ENCODE results near the gene NRIP1.

The NRIP1 gene

DNA sequence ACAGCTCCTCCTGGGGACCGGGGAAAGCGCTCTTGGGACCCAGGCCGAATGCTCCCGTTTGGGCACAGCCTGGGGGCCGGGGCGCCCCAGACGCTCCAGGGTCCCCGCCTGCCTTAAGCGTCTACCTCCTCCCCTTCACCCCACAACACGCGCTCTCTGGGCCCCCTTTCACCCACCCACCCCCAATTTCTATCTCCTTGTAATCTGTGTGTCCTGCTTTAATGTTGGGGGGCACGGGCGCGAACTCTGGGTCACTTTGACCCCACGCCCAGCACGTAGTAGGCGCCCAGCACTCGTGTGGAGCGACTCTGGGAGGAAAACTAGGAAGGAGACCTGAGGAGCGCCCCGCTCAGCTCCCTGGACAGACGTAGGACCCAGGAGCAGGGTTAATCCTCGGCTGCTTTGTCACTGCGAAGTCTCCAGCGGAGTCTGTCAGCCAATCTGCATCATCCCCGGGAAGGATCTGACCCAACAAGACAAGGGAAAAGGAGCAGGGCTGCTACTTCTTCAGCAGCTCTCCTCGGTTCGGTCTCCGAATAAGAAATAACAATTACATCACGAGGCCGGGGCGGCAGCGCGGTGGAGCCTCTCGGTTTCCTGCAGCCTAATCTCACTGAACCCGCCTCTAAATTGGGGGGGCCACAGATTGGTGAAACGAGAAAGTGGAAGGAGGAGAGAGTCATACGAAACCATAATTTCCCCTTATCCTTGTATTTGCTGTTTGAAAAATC lies 757 bp upstream of the NRIP1 start:
- DNase-seq = peak; percentile 73

DNA sequence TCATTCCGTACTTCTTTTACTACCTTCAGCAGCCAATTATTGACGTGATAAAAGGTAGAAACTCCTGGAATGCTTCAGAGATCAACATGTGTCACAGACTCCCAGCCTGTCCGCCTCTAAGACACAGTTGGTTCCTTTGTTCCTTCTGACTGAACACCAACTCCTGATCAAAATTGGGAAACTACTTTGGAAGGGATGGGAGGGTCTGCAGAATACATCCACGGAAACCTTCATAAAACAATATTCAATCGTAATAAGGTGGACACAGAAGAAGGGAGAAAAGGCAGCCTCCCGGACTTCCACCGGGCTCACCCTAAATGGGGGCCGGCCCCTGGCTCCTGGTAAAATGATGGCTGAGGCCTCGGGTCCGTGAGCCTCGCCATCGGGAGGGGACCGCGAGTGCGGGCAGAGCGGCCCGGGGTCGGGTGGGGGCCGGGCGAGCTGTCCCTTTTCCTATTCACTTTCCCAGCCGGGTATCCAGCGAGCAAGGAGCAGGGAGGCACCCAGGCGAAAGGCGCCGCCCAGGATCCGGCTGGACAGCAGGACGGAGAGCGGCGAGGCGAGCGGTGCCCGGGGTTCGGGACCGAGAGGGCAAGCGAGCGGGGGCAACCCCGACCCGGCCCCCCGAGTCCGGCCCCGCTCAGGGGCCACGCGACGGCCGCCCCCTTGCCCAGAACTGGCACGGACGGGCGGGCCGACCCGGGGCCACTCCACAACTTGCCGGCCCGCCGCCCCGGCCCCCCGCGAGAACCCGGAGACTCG lies 805 bp downstream of the NRIP1 start:
- no peak for DNase-seq

DNA sequence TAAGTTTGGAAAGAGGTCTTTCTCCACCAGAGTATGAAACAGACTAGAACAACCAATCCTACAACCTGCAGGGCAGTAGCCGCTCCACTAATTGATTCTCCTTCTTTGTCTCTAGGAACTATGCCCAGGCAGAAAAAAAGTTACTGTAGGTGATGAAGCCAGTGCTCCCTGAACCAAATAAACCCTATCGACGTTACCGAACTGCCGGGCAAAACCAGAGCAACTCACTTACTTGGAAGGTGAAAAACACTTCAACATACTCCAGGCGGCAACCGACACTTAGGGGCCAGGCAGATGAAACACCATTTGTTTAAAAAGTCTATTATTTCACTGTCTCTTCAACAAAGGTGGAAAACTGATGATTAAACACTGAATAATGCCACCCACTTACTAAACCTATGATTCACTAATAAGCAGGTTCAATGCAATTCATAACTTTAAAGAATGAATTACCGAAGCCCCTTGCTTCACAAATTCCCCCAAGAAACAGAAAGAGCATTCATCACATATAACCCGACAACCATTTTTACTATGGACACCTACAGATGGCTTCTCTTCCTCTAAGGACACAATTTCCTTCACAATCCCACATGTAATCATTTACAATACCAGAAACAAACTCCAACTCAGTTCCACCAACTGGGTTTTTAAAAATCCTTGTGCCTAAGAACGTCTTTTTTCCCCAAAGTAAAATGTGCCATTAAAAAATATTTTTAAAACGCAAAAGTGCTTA lies 1.6 kb downstream of the NRIP1 start:
- no peak for DNase-seq

DNA sequence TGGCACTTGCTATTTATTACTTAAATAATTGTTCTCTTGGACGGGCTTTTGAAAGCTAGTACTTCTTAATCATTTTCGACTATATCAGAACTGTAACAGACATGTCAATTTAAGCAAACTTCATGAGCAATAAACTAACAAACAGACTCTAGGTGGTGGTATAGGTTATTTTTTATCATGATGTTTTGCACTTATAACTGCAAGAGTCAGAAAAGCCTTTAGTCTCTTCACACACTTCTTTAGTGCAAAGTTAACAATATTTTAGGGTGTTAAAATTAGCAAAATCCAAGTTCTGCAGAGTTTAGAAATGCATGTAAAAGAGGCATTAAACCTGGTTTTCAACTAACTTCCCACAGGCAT lies 2.2 kb downstream of the NRIP1 start:
- DNase-seq = no peak

DNA sequence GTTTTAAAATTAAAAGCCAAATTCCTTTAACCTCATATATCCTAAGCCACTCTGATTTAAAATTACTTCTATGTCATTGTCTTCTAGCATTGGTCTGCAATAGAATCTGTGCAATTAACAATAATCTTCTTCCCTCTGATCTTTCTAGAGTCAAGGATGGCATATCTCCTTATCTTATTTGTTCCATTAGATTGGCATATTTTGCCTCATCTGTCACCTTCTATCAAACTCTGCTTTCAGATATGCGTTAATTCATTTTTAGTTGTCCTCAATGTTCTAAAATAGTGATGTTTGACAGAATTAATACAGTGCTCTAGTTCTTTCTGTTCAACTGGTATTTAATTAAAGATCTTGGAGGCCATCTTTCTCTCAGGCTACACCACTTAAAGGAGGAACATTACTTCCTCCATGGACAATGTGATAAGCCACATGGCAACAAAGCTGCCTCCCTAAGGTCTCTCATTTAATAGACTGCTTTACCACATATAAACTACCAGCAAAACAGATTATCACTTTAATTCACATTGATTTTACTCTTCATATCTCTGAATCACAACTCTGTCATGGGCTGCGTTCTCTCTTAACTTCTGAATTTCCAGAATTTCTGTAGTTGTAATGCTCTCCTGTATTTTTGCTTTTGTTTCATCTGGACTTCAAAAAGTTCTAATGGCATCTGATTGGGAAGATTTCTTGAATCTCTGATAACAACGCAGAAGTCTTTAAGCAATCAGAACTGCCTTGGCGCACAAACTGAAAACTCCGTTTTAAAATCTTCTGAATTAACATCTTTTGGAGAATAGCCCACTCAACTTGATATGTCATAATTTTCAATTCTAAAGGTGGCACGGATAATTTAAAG lies 2.8 kb downstream of the NRIP1 start:
- no peak for DNase-seq

DNA sequence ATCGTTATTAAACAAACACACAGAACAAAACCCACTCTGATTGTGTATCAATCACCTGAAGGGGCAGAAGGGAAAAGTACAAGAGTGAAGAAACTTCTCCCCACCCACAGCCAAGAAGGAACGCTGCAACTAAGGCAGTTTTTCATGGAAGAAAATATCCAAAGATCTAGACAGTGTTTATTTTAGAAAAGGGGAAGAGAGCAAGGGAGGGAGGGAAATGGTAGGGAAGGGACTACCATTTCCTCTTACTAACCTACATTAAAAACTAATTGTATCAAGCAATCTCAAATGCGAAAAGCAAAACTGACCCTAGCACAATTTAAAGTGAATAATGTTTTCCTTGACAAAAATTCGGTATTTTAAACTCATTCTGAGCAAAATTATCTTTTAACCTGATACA lies 3.5 kb downstream of the NRIP1 start:
- no peak for DNase-seq

DNA sequence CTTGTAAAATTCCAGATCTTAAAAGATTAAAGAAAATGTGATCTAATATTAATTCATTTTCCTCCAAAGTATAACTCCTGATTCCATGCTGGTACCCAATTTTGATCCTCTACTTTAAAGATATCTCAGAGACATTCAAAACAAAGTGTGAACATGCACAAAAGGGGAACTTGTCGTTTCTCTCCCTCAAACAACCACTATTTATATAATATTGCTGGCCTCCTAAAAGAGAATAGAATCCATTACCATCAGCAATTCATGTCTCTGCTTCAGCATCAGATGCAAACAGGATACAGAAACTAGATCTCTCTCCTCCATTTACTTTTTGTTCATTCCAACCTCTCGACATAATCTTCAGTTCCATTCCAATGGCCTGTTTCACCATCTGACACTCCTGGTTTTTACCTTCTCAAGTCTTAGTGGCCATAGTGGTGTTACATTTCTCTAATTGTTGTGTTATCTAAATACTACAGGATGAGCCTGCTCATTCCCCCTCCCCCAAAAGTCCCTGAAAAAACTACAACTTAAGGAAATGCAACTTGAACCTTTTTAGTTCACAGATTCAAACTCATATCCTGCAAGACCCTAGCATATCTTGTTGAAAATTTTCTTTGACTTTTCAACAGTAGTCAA lies 4.1 kb downstream of the NRIP1 start:
- DNase-seq = no peak

DNA sequence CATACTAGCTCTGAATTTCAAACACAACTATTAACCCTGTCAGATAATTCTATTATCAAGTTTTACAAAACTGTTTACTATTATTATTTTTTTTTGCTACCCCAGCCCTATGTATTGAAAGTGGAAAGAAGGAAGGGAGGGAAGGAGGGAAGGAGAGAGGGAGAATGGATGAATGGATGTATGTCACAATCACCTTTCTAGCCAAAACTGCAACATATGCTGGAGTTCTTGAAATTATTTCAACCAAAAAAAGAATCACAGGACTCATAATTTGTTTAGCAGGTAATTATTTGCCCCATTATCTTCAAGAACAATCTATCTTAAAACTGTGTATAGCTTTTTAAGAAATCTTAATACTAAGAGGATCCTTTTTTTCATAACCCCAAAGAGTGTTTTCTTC lies 5.4 kb downstream of the NRIP1 start:
- no peak for DNase-seq

DNA sequence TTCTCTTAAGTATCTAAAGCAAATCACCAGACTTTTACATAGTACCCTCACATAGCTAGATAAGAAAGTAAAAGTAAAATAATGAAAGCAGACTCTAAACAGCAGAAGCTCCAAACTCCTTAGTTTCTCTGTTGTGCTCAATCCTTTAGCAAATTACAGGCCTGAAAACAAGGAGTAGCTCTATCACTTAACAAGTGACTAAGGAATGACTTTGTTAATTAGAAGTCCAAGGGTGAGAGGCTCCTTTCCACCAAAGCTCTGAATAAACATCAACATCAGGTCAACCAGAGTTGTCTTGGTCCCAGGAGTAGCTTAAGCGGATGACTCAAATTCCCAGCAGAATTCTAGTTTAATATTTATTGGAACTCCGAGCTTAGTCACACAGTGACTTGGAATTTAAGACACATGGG lies 5.9 kb downstream of the NRIP1 start:
- no peak for DNase-seq

DNA sequence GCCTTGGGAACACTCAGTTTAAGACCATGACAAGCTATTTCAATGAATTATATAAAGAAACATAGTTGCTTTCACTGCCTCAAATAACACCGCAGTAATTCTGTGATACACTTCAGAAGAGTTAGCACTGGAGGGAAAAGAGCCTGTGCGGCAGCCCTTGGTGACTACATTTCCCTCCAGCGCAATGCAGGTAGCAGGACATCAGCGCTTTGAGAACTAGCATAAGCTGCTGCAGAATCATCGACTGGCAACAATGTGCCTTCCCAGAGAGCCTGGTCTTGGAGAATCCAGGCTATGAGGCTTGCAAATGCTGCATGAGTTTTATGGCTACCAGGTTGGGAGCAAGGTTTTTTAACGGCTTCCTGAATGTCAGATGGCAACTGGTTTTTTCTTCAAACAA lies 7.5 kb downstream of the NRIP1 start:
- DNase-seq = no peak

DNA sequence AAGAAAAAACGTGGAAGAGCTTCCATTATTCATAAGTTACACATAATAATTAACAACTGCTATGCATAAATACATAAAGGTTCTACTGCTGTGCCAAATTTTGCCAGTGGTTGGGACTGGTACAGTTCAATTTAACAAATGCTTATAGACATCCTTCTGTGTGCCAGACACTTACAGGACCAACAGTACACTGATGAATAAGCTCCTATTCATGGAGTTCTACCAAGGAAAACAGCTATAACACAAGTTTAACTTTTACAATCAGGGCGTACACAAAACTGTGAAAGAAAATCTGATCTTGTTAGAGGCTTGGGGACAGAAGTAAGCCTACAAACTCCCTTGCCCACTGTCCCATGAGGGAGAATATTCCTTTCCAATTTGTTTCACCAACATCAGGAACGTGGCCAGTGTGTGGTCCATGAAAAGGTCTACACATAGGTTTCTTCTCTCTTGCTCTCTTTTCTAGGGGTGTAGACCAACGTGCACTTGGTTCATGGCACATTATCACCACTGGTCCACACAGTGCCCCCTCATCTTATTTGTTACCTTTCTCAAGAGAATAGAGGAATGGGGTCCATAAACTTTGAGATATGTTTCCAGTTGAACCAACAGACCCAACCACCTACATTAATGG lies 10.1 kb downstream of the NRIP1 start:
- no peak for DNase-seq

DNA sequence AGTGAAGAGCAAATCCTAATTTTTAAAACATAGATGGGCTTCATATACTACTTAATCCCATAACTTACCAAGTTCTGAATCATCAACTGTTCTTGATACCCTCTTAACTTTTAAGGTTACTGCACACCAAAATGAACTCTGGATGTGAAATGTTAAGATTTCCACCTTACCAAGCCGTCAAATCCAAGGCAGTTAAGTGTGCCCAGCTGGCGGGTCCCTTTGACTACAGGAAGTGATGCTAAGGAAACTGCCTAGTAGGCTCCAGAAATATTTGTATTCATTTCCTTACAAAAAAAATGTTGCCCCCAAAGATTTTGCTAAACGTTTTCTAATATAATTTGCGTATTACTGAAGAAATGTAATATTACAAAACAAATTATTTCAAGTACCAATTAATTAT lies 10.7 kb downstream of the NRIP1 start:
- no peak for DNase-seq

DNA sequence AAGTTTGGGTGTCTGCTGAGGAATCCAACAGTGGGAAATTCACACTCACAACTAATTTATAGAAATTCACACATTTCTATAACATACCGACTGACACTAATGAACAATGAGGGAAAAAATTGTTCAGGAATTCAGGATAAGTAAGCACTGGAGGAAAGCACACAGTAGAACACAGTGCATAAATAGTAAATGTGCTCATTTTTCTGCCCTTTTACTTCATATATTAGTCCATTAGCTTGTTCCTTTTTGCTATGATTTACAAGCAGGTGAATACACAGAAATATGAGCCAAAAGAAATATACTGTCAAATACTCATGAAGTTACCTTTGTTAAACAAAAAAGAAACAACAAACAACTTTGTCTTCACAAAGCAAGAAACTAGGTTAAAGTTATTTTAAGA lies 11.3 kb downstream of the NRIP1 start:
- no peak for DNase-seq

DNA sequence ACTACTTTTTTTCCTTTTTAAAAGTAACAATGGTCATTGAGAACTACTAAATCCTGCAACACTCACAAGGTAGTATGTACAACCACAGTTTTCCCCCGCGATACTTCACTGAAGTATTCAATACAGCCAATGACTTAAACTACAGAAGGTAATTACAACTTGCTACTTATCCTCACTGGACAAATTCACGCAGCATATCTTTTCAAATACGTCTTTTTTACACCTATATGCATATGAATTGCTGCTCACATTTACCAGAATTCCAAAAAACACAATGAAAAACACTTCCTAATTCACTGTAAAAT lies 12.4 kb downstream of the NRIP1 start:
- no peak for DNase-seq

DNA sequence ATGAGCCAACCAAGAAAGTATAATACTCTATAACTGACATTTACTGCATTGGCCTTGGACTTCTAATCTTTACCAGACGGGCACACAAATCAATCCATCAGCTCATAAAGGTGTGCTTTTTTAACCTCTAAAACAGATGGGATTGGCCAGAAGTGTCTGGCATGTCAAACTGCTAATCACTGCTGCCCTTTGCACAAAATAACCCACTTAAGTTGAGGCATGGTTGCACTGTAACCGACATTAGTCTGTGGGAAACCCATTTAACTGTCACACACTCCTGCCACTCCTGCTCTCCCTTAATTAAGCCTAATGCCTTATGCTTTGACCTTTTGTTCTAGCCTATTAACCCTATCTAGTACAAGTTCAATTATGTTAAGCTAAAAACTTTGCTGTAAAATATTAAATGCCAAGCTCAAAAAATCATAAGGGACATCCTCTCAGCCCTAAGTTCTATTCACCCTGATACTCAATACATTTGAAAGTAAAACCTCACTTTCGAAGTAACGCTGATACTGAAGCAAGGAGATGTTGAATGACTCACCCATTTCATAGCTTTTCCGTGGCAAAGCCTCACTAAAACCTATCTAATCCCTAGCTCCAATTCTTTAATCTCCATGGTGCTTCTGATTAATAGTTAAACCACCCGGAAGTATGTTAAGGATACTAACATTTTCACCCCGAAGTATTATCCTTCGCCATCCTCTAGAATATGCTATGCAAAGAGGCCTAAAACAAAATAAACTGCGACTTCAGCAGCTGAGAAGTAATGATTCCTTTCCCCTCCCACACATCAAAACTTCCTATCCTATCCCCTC lies 12.9 kb downstream of the NRIP1 start:
- peak; percentile 14 for DNase-seq

DNA sequence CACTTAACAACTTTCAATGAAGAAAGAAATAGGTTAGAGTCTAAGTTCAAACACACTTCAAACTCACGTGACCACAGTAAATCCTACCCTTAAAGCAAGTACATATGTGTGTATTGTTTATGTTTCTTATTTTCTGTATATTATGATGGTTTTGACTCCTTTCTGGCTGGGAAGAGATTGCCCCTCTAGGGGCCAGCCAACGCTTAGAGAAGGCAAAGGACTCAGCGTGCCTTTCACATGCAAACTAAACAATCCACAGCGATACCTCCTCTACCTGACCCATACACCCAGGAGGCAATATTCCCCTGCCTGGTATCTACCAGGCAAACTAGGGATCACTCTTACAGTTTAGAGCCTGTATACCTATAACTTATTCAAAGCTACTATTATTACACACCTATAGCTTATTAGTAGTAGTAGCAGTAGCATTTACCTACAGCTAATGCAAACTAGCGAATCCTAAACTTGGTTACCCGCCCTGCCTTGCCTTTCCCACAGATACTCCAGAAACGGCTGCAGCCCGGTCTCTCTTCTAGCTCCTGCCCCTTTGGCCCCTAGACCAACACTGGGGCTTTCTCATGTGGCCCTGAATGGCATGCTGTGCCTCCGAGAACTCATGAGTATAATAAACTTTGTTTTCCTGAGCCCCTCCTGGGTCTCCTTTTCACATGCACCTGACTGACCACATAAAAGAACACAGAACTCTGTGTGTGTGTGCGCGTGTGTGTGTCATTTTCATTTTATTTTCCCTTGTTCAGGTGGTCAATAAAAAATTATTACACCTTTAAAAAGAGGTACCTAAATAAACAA lies 14.0 kb downstream of the NRIP1 start:
- DNase-seq = no peak

DNA sequence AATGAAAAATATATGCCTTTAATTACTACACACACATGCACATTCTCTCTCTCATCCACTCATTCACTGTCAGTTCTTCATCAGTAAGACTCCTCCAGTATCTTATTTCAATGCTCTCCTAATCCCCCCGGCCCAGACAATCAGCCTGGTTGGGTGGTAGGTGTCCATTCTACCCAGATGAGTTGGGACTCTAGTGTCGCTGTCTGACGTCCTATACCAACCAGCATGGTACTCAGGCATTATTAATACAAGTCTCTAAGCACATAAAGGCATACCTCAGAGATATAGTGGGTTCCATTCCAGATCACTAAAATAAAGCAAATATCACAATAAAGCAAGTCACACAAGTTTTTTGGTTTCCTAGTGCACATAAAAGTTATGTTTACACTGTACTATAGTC lies 19.8 kb downstream of the NRIP1 start:
- no peak for DNase-seq

DNA sequence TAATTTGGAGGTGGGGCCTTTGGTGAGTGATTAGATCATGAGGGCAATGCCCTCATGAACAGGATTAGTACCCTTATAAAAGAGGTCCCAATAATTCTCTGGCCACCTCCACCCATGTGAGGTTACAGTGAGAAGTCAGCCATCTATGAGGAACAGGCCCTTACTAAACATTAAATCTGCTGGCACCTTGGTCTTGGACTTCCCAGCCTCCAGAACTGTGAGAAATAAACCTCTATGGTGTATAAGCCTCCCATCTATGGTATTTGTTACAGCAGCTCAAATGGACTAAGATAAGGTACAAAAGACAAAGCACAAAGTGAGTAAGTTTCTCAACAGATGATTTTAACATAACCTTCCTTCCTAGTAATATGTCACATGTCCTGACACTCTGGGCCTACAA lies 22.3 kb downstream of the NRIP1 start:
- DNase-seq = no peak

DNA sequence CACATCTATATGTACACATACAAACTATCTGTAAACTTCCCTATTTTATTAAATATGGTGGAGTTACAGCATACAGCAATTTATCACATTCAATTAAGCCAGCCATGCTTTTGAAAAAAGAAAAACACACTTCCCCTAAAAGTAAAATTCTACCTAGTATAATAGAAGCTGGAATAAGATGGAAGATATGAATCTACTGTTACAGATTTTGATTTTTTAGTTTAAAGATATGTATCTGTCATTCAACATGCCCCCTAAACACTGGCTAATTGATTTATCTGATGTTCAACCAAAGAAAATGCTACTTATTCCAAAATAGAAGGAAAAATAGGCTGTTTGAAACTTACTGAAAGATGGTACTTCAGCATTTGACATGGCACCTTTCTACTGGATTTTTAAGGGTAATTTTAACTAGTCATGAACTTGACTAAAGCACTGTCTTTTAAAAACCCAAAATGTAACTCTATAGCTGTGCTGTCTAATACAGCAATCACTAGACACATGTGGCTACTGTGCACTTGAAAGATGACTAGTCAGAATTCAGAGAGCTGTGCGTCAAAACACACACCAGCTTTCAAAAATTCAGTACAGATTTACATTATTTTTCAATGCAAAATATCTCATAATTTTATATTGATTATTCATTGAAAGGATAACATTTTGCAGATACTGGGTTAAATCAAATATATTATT lies 25.0 kb downstream of the NRIP1 start:
- DNase-seq = no peak

DNA sequence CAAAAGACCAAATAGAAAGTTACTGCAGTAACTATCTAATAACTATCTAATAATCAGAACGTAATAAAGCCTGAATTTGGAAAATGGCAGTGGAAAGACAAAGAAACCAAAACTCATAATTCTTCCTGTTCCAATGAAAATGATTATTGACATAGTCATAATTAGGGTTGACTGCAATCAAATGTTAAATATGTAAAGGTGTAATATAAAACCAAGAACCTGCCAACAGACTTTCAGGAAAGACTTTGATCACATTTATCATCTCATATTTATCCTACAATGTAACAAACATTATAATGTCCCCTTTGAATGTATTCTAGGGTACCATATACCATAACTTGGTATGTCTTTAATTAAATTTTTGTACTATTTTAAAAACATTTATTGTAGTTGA lies 26.9 kb downstream of the NRIP1 start:
- no peak for DNase-seq

Measured in NCI-H774 (cell line).